Hematopoietic multipotent progenitor cell treated with erythropoietin and hydrocortisone succinate and interleukin-3 and kit ligand, for 6 days (in vitro differentiated cells): ENCODE measurements around the gene FAM50B.

Source experiments
- DNase-seq: peaks from one replicate; pipeline ENCODE4 v3.0.0-alpha.2; 2015

Gene FAM50B

GRCh38 chr6:3875486-3875885 lies 26.3 kb downstream of the FAM50B start:
- DNase-seq: no peak

- no peak for DNase-seq
These were observed 26.9 kb downstream of the FAM50B start for GRCh38 chr6:3876101-3876500.

GRCh38 chr6:3876866-3877265 lies 27.7 kb downstream of the FAM50B start:
- DNase-seq: no peak

GRCh38 chr6:3878048-3878666 lies 29.0 kb downstream of the FAM50B start:
- DNase-seq: no peak

GRCh38 chr6:3879194-3879952 lies 30.2 kb downstream of the FAM50B start:
- no peak for DNase-seq

- DNase-seq: no peak
These were observed 32.7 kb downstream of the FAM50B start for GRCh38 chr6:3881711-3882421.

- no peak for DNase-seq
These were observed 33.3 kb downstream of the FAM50B start for GRCh38 chr6:3882431-3882830.

- DNase-seq: no peak
These were observed 33.7 kb downstream of the FAM50B start for GRCh38 chr6:3882866-3883265.

- no peak for DNase-seq
These were observed 35.0 kb downstream of the FAM50B start for GRCh38 chr6:3884007-3884745.

GRCh38 chr6:3885262-3886036 lies 36.3 kb downstream of the FAM50B start:
- DNase-seq: peak; percentile 14

GRCh38 chr6:3887150-3887700 lies 38.1 kb downstream of the FAM50B start:
- peak; percentile 11 for DNase-seq

GRCh38 chr6:3888153-3888957 lies 39.2 kb downstream of the FAM50B start:
- DNase-seq: no peak

GRCh38 chr6:3890047-3890446 lies 40.9 kb downstream of the FAM50B start:
- DNase-seq: no peak

- no peak for DNase-seq
These were observed 42.7 kb downstream of the FAM50B start for GRCh38 chr6:3891883-3892282.

GRCh38 chr6:3892603-3893002 lies 43.4 kb downstream of the FAM50B start:
- DNase-seq: no peak

GRCh38 chr6:3893487-3893886 lies 44.3 kb downstream of the FAM50B start:
- DNase-seq: no peak

GRCh38 chr6:3893917-3894316 lies 44.7 kb downstream of the FAM50B start:
- no peak for DNase-seq

- DNase-seq: no peak
These were observed 45.6 kb downstream of the FAM50B start for GRCh38 chr6:3894590-3895311.

- DNase-seq: no peak
These were observed 46.1 kb downstream of the FAM50B start for GRCh38 chr6:3895312-3895653.

GRCh38 chr6:3895805-3896204 lies 46.6 kb downstream of the FAM50B start:
- no peak for DNase-seq
